H1 (cell line): ENCODE results near the gene PHLPP2. TPM values are rescaled to one million over a fixed set of nuclear protein-coding genes. Genes with fewer than 3 reads are reported as not detected.

Experiments
- CHD1 ChIP-seq: IDR thresholded peaks from 2 replicates; pipeline ENCODE4 v1.6.1; 2012; ENCODE audit warnings: low read depth, low read length, improper control_type of control experiment
- EP300 ChIP-seq, 2 experiments: IDR thresholded peaks; 1 replicate in 1 of 2; 2 replicates in 1 of 2; pipeline ENCODE4 v1.6.1; 2011 to 2012; ENCODE audit warnings: low read depth in 2 of 2, low read length in 2 of 2, mild to moderate bottlenecking in 2 of 2, borderline replicate concordance in 1 of 2, inconsistent platforms in 1 of 2, moderate library complexity in 1 of 2
- FOSL1 ChIP-seq: IDR thresholded peaks from 2 replicates; pipeline ENCODE4 v1.6.1; 2011; ENCODE audit warnings: mild to moderate bottlenecking, low read depth, low read length, moderate library complexity; ENCODE audit not compliant: insufficient read depth
- POLR2A ChIP-seq, 2 experiments: IDR thresholded peaks; 1 replicate in 1 of 2; 2 replicates in 1 of 2; pipeline ENCODE4 v1.6.1; 2011; ENCODE audit warnings: low read depth in 2 of 2, low read length in 2 of 2, mild to moderate bottlenecking in 2 of 2; ENCODE audit errors: control extremely low read depth in 1 of 2
- RBBP5 ChIP-seq: IDR thresholded peaks from 2 replicates; pipeline ENCODE4 v1.7.1; 2012; ENCODE audit warnings: low read depth, mild to moderate bottlenecking, inconsistent platforms, low read length, moderate library complexity, borderline replicate concordance
- SUZ12 ChIP-seq: fragments of 200-600 bp; sonication (generic); IDR thresholded peaks from 2 replicates; pipeline ENCODE4 v1.6.1; 2012; ENCODE audit warnings: mild to moderate bottlenecking, inconsistent platforms, low read length, moderate library complexity, mixed read lengths
- TAF7 ChIP-seq: optimal IDR thresholded peaks from 2 replicates; pipeline ENCODE3; 2011; ENCODE audit warnings: low read depth, mild to moderate bottlenecking, inconsistent platforms, low read length, moderate library complexity, borderline replicate concordance
- YY1 ChIP-seq: IDR thresholded peaks from 2 replicates; pipeline ENCODE4 v1.6.1; 2011; ENCODE audit warnings: low read depth, mild to moderate bottlenecking, low read length
- polyA plus RNA-seq, 7 experiments: library from polyadenylated mRNA; depleted of rRNA in 3 of 7; stranded (reverse) in 5 of 7; unstranded in 2 of 7; fragments of >200 nt in 5 of 7; fragments of 200-250 nt in 2 of 7; gene quantifications; 1 replicate in 5 of 7; 2 replicates in 1 of 7; 4 replicates in 1 of 7; pipeline versions ENCODE4 v1.2.1 to v1.2.3, GENCODE V29; 2011 to 2013; ENCODE audit warnings: missing spikeins in 2 of 7, mixed read lengths in 2 of 7
- total RNA-seq: library from RNA; stranded (reverse); fragmentation: NEBNext Ultra II Directional; extraction: Animal tissue kit (Norgen Biotek cat#: 25700); gene quantifications from 2 replicates; pipeline ENCODE4 v1.2.1, GENCODE V29; 2021
- TF ChIP-seq, protein P1 (sequence below): fragments of 300-600 bp; sonication (generic); IDR thresholded peaks from 2 replicates; pipeline ENCODE4 v1.7.1; 2012; ENCODE audit warnings: low read length, moderate library complexity, mild to moderate bottlenecking, inconsistent platforms; ENCODE audit not compliant: insufficient replicate concordance

The PHLPP2 gene
- total and polyA plus RNA-seq, 2 of the 8 experiments (the other 6 are each of a cell fraction or from before 2014, with no cell fraction given): 7.3 to 12.9 TPM

DNA sequence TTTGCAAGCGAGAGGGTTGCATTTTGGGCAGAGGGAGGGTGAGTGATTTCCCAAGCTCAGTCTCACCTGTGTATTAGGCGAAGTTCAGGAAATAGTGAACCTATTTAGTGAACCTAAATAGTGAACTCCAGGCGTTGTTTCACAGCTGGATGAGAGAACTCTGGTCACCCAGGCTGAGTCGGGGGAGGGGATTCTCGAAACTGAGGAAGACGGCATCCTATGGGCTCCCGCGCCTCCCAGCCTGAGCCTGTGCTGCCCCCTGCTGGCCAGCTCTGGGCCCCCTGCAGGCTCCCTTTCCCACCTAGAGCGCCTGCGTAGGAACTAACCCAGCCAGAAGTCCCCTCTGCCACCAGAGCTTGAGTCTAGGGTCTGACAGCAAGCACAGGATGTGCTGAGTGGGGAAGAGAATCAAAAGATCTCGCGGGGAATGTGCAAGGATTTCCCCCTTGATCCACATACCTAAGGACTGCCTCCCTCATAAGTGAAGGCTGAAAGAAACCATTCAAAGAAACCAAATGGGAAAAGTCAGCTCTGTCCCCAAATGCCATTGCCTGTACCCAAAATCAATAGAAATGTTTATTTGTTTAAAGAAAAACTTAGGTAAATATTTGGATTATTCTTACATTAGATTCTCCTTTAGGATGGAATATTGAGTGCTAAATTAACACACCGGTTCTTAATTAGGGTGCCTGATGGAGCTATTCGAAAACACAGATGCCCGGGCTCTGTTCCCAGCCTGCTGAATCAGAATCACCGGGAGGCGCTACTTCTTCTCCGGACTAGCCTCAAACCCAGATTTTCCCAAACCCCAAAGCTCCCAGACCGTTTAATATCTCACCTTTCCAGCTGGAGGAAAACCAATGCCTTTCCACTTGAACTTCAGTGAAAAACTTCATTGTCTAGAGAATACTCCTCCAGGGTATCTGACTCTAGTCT is 113.3 kb downstream of the PHLPP2 start (continued):
- TF ChIP-seq TAF7 (no peak), CHD1 (no peak), YY1 (peak; percentile 37; the same call in 1 of the 2 replicates), RBBP5 (peak; percentile 58; the same call in 1 of the 2 replicates), POLR2A (IDR thresholded peaks at IDR 0.05; ENCODE audit: control extremely low read depth in 1 of 2, low read depth in 2 of 2, low read length in 2 of 2) (no peak), SUZ12 (no peak), EP300 (IDR thresholded peaks at IDR 0.05; ENCODE audit: borderline replicate concordance in 1 of 2, low read depth in 2 of 2, low read length in 2 of 2) (peak in 1 of 2 experiments; percentile 60; a peak in 1 of 3 replicates), FOSL1 (no peak)
- TF ChIP-seq, protein P1, sequence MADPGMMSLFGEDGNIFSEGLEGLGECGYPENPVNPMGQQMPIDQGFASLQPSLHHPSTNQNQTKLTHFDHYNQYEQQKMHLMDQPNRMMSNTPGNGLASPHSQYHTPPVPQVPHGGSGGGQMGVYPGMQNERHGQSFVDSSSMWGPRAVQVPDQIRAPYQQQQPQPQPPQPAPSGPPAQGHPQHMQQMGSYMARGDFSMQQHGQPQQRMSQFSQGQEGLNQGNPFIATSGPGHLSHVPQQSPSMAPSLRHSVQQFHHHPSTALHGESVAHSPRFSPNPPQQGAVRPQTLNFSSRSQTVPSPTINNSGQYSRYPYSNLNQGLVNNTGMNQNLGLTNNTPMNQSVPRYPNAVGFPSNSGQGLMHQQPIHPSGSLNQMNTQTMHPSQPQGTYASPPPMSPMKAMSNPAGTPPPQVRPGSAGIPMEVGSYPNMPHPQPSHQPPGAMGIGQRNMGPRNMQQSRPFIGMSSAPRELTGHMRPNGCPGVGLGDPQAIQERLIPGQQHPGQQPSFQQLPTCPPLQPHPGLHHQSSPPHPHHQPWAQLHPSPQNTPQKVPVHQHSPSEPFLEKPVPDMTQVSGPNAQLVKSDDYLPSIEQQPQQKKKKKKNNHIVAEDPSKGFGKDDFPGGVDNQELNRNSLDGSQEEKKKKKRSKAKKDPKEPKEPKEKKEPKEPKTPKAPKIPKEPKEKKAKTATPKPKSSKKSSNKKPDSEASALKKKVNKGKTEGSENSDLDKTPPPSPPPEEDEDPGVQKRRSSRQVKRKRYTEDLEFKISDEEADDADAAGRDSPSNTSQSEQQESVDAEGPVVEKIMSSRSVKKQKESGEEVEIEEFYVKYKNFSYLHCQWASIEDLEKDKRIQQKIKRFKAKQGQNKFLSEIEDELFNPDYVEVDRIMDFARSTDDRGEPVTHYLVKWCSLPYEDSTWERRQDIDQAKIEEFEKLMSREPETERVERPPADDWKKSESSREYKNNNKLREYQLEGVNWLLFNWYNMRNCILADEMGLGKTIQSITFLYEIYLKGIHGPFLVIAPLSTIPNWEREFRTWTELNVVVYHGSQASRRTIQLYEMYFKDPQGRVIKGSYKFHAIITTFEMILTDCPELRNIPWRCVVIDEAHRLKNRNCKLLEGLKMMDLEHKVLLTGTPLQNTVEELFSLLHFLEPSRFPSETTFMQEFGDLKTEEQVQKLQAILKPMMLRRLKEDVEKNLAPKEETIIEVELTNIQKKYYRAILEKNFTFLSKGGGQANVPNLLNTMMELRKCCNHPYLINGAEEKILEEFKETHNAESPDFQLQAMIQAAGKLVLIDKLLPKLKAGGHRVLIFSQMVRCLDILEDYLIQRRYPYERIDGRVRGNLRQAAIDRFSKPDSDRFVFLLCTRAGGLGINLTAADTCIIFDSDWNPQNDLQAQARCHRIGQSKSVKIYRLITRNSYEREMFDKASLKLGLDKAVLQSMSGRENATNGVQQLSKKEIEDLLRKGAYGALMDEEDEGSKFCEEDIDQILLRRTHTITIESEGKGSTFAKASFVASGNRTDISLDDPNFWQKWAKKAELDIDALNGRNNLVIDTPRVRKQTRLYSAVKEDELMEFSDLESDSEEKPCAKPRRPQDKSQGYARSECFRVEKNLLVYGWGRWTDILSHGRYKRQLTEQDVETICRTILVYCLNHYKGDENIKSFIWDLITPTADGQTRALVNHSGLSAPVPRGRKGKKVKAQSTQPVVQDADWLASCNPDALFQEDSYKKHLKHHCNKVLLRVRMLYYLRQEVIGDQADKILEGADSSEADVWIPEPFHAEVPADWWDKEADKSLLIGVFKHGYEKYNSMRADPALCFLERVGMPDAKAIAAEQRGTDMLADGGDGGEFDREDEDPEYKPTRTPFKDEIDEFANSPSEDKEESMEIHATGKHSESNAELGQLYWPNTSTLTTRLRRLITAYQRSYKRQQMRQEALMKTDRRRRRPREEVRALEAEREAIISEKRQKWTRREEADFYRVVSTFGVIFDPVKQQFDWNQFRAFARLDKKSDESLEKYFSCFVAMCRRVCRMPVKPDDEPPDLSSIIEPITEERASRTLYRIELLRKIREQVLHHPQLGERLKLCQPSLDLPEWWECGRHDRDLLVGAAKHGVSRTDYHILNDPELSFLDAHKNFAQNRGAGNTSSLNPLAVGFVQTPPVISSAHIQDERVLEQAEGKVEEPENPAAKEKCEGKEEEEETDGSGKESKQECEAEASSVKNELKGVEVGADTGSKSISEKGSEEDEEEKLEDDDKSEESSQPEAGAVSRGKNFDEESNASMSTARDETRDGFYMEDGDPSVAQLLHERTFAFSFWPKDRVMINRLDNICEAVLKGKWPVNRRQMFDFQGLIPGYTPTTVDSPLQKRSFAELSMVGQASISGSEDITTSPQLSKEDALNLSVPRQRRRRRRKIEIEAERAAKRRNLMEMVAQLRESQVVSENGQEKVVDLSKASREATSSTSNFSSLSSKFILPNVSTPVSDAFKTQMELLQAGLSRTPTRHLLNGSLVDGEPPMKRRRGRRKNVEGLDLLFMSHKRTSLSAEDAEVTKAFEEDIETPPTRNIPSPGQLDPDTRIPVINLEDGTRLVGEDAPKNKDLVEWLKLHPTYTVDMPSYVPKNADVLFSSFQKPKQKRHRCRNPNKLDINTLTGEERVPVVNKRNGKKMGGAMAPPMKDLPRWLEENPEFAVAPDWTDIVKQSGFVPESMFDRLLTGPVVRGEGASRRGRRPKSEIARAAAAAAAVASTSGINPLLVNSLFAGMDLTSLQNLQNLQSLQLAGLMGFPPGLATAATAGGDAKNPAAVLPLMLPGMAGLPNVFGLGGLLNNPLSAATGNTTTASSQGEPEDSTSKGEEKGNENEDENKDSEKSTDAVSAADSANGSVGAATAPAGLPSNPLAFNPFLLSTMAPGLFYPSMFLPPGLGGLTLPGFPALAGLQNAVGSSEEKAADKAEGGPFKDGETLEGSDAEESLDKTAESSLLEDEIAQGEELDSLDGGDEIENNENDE: no peak
